HuH-7.5 (cell line): Measurements from ENCODE around the gene TNRC6B.

Source experiments
- DNase-seq: peaks from one replicate; pipeline ENCODE4 v3.0.0; 2011; ENCODE audit warnings: low spot score

TNRC6B gene

DNA sequence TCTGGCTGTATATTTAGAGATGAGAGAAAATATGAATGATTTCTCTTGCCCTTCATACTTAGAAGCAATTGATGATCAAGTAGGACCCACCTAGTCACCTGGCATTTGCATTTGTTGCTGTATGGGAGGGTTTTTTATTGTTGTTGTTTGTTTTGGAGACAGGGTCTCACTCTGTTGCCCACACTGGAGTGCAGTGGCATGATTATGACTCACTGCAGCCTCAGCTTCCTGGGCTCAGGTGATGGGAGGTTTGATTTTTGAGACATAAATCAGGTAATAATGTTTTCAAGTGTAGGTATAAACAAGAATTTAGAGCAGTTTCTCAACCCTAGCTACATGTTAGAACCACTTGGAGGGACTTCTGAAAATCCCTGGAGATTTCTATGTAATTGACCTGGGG is 63.0 kb downstream of the TNRC6B start:
- no peak for DNase-seq

- DNase-seq = no peak
Measured at GRCh38 chr22:40241200-40241763, 63.6 kb downstream of the TNRC6B start.

- DNase-seq = no peak
Measured at GRCh38 chr22:40243891-40244290, 66.2 kb downstream of the TNRC6B start.

DNA sequence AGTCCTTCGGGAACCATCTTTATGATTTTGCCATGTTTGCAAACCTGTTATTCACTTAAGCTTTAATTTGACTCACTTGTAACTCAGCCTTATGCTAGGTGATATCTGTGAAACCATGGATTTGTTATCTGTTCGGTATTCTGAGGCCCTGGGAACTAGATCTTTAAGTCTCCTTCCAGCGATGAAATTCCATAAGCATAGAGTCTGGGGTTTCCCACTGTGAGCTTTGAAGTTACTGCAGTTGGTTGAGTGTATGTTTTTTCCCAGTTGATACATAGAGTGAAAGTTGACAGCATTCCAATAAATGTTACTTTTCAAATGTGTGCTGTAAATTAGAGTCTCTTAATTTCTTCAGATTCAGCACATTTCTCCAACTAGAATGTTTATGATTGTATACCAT is 66.9 kb downstream of the TNRC6B start:
- no peak for DNase-seq

- no peak for DNase-seq
Measured at GRCh38 chr22:40247976-40248375, 70.3 kb downstream of the TNRC6B start.

DNA sequence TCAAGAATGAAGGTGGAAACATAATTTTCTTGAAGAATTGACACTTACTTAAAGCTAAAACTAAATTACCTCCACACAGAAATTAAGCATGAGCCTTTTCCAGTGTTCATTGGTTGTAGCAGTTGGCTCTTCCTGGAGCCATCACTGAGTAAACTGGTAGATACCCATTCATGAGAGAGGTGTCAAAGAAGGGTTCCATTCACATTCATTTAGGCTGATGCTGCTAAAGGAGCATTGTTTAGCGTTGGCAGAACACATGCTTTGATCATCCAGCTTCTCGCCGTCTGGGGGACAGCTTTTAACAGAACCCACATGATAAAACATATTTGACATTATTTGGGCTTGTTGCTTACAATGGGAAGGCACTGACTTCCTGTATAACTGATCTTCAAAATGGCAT is 71.6 kb downstream of the TNRC6B start:
- no peak for DNase-seq

DNA sequence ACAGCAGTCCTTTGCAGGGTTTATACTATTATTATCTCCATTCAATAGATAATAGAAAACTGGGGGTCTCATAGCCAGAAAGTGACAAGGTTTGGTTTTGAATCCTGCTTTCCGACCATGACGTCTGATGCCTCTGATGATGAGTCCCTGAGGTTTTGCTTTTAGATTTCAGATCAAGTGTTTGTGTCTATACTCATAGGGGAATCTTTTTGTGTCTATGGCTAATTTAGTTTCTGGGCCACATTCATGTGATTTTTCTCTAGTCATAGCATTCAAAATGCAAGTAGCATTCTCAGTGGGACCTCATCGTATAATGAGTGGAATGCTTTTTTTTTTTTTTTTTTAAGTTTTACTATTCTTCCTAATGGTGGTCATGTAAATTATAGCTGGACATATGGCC is 72.9 kb downstream of the TNRC6B start:
- DNase-seq = no peak

GRCh38 chr22:40251106-40251505 is 73.4 kb downstream of the TNRC6B start:
- DNase-seq = no peak

DNA sequence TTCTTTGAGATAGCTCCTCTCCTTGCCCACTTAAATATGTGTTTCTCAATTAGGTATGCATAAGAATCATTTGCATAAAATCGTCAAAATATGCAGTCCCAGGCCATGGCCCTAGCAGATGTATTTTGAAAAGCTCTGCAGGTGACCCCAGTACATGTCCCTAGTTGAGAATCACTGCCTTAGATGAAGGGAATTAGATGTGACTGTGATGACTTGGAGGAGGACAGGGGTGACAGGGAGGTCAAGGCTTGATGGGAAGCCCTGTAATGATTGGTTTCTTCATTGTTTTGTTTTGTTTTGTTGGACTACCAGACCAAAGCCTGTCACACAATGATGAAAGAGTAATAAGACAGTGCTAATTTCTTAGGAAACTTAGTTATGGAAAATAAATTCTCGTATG is 74.4 kb downstream of the TNRC6B start:
- no peak for DNase-seq

- no peak for DNase-seq
Measured at GRCh38 chr22:40256516-40256915, 78.8 kb downstream of the TNRC6B start.

DNA sequence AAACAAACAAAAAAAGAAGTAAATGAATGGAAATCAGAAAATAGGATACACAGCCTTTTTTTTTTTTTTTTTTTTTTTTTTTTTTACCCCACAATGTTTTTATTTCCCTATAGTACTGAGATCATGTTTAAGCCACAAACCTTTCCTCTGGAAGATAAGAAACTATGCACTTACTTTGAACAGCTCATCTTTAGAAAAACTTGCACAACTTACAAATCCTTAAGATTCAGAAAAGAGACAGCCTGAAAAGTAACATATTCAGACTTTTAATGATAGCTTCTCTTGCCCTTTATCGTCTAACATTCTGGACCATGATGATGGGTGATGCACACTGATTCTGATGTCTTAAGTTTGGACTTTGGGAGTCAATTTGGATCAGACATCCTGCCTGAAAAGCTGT is 80.3 kb downstream of the TNRC6B start:
- DNase-seq = no peak

DNA sequence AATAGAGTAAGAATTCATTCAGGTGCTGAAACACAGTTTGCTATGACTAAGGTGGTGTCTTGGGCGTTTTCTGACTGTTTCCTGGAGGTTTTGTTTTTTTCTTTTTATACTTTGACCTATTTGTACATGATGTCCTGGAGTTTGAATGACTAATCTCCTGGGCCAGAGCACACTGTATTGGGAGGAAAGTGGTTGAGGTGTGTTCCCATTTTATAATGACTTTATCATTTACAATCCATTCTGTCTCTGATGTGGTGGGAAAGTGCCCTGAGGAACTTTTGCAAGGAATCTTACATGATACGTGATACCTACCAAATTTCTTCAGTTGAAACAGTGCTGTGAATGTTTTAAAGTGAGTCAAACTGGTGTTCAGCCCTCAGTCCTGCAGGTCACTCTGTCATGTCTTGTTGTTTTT is 80.8 kb downstream of the TNRC6B start:
- no peak for DNase-seq

- DNase-seq = no peak
Measured at GRCh38 chr22:40261783-40262182, 84.1 kb downstream of the TNRC6B start.

- DNase-seq = no peak
Measured at GRCh38 chr22:40263191-40263590, 85.5 kb downstream of the TNRC6B start.

DNA sequence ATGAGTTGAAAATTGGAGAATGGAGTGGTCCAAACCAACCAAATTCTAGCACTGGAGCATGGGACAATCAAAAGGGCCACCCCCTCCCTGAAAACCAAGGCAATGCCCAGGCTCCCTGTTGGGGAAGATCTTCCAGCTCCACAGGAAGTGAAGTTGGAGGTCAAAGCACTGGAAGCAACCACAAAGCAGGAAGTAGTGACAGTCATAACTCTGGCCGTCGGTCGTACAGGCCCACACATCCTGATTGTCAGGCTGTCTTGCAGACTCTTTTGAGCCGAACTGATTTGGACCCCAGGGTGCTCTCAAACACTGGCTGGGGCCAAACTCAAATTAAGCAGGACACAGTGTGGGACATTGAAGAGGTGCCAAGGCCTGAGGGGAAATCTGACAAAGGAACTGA is 88.1 kb downstream of the TNRC6B start:
- no peak for DNase-seq

GRCh38 chr22:40270031-40270430 is 92.3 kb downstream of the TNRC6B start:
- no peak for DNase-seq

DNA sequence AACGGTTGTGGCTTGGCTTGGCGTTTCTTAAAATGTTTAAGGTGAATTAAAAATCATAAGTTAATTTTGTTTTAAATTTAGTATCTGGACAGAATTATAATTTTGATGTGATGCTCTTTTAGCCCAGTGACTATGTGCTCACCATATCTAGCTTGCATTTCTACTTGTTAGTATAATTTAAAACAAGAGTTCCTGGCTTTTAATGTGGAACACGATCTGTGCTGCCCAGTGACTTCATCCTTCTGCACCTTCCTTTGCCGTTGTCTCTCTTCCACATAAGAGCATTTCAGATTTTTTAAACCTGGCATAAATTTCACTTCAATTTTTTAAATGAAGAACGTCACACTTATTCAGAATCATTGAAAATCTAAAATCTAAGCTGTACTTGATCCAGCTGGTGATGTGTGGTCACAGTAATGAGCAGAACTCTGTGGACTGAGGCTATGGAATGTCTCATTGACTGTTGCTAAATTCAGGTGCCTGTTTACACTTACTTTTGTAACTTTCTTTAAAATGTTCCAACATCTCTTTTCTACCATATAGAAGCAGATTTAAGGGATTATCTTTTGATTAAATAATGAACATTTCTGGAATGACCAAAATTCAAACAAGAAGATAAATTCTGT is 93.1 kb downstream of the TNRC6B start:
- no peak for DNase-seq

GRCh38 chr22:40271440-40271839 is 93.7 kb downstream of the TNRC6B start:
- no peak for DNase-seq

DNA sequence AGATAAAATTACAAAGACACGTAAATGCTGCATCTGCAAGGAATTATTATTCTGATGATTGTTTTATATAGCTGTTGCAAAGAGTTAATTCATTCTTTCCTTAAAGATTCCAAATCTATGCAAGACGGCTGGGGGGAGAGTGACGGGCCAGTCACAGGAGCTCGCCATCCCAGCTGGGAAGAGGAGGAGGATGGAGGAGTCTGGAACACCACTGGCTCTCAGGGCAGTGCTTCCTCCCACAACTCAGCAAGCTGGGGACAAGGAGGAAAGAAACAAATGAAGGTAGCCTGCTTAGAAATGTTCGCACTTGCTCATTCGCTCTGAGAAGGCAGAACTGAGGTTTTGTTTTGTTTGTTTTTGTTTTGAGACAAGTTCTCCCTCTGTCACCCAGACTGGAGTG is 95.6 kb downstream of the TNRC6B start:
- DNase-seq = no peak

DNA sequence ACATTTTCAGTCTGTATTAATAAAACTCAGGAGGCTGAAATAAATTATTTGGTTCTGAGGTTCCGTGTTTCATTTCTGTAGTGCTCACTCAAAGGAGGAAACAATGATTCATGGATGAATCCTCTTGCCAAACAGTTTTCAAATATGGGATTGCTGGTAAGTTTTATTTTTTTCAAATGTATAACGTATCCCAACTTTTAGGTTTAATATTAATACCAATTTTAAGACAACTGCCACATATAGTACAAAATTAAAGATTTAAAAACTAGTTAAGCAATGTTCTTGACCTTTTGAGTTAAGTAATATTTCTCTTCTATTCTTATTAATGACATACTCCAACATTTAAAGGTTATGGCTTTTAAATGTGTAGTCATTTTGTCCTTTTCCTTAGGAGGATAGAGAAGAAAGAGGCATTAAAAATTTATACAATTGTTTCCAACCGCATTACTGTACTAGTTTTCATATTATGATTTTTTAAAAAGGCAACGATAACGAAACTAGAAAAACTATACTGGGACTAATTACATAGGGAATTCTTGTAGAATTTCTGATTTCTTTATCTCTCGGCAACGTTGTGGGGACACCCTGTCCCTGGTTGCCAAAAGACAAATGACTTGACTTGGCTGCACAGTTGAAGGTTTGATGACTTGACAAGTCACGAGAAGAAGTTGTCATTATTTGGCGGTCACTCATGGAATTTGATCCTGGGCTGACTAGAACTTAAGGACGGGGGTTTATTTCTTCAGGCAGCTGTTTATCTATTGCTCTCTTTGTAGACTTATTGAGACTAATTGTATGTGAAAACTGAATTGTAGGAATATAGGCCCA is 99.5 kb downstream of the TNRC6B start:
- DNase-seq = no peak

DNA sequence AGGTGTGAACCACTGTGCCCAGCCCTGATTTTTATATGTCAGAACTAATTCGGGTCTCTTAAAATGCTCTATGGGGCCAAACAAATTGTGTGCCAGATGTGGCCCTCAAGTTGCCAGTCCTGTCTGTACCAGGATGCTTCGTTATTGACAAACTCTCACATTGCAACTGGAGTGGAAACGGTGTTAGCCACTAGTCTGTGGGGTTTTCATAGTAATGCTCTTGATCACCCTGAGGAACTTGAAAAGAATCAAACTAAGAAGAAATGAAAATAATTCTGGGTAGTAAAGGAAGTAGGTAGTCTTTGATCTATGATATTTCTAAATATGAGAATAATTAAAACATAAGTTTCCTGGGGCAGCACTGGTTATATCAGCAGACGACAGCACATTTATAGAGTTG is 101.3 kb downstream of the TNRC6B start:
- DNase-seq = no peak

DNA sequence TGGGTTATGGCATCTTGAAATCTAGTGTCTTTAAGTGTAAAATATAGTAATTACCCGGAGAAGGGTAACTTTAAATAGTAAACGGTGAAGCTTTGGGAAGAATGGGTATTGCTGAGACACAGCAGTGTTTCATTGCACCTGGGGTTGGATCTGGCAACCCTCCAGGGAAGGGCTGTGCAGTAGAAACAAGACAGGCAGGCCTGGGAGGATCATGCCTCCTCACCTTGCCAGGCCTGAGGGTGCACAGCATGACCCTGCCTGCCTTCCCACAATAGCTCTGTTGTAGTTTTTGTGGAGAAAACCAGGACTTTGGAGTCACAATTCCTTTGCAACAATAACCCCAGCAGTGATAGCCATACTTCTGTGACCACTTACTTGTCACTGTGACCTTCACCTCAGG is 104.0 kb downstream of the TNRC6B start:
- DNase-seq = no peak

GRCh38 chr22:40285513-40285912 is 107.8 kb downstream of the TNRC6B start:
- no peak for DNase-seq
